A673 (cell line): ENCODE data around the gene SEMA4A. TPM values are rescaled to one million over a fixed set of nuclear protein-coding genes. Genes with fewer than 3 reads are reported as not detected.

Experiments
- BruUV-seq: library from RNA; stranded (reverse); fragments of 400-500 nt; replicated peaks from 2 replicates; lab custom pipeline; 2021; lab: Mats Ljungman, UMichigan
- CTCF ChIA-PET: fragments of 300-600 bp; sonication (Branson Sonifier 250); formaldehyde crosslinking; loops from one replicate; lab custom pipeline; 2022; ENCODE audit warnings: antibody characterized with exemption; lab: Charles Lee
- POLR2A ChIA-PET: fragments of 300-600 bp; sonication (Branson Sonifier 250); formaldehyde crosslinking; loops from one replicate; lab custom pipeline; 2022; ENCODE audit warnings: antibody characterized with exemption; ENCODE audit not compliant: low non-redundant PET; lab: Charles Lee
- DNase-seq: peaks from one replicate; pipeline ENCODE4 v3.0.0-alpha.2; 2015; ENCODE audit warnings: low spot score
- H3K27ac ChIP-seq: fragments of 200-600 bp; sonication (generic); 2 replicates; pipeline ENCODE4 v1.5.1; 2016; ENCODE audit warnings: mixed run types, low read depth, mild to moderate bottlenecking, mixed read lengths, antibody characterized with exemption, low read length; ENCODE audit not compliant: poor library complexity, severe bottlenecking
- H3K27me3 ChIP-seq: fragments of 200-600 bp; sonication (generic); replicated peaks from 2 replicates; pipeline ENCODE4 v1.6.1; 2017; ENCODE audit warnings: mixed run types, low read depth, mild to moderate bottlenecking, mixed read lengths, antibody characterized with exemption, low read length; ENCODE audit not compliant: insufficient read depth, poor library complexity
- H3K36me3 ChIP-seq: fragments of 200-600 bp; sonication (generic); 2 replicates; pipeline ENCODE4 v1.6.1; 2016; ENCODE audit warnings: mixed run types, mild to moderate bottlenecking, mixed read lengths, antibody characterized with exemption, low read length; ENCODE audit not compliant: insufficient read depth, poor library complexity, severe bottlenecking
- H3K4me1 ChIP-seq: fragments of 200-600 bp; sonication (generic); 2 replicates; pipeline ENCODE4 v1.6.1; 2017; ENCODE audit warnings: mixed run types, mild to moderate bottlenecking, mixed read lengths, antibody characterized with exemption, low read length; ENCODE audit not compliant: insufficient read depth, poor library complexity, severe bottlenecking
- H3K4me3 ChIP-seq: fragments of 200-600 bp; sonication (generic); 2 replicates; pipeline ENCODE4 v1.5.1; 2016; ENCODE audit warnings: low read depth, mixed run types, mild to moderate bottlenecking, mixed read lengths, low read length; ENCODE audit not compliant: poor library complexity, severe bottlenecking
- H3K9me3 ChIP-seq: fragments of 200-600 bp; sonication (generic); 2 replicates; pipeline ENCODE4 v1.6.1; 2016; ENCODE audit warnings: mixed run types, low read depth, mild to moderate bottlenecking, mixed read lengths, antibody characterized with exemption, low read length; ENCODE audit not compliant: poor library complexity, severe bottlenecking
- EZH2 ChIP-seq: fragments of 200-600 bp; sonication (generic); IDR thresholded peaks from 2 replicates; pipeline ENCODE4 v1.6.1; 2017; ENCODE audit warnings: borderline replicate concordance, low read depth, mild to moderate bottlenecking, mixed read lengths, antibody characterized with exemption, low read length; ENCODE audit not compliant: poor library complexity, severe bottlenecking
- intact Hi-C: fragments of 100-400 bp; cut with micrococcal nuclease; formaldehyde crosslinking; loops from one replicate; pipeline ENCODE4 v1.10.0; 2022; ENCODE audit not compliant: unreplicated experiment
- total RNA-seq: library from RNA; stranded (reverse); gene quantifications from 2 replicates; pipeline ENCODE4 v1.2.3, GENCODE V29; 2021
- TF ChIP-seq, protein P1 (sequence below): fragments of 300-800, 200-600 bp; sonication (generic); conservative IDR thresholded peaks from 2 replicates; pipeline ENCODE4 v1.5.1; 2017; ENCODE audit warnings: low read depth, mild to moderate bottlenecking, antibody characterized with exemption, low read length, moderate library complexity, mixed read lengths

SEMA4A gene
- total RNA-seq, 1 experiment from 2014 or later: 0.77 TPM

DNA sequence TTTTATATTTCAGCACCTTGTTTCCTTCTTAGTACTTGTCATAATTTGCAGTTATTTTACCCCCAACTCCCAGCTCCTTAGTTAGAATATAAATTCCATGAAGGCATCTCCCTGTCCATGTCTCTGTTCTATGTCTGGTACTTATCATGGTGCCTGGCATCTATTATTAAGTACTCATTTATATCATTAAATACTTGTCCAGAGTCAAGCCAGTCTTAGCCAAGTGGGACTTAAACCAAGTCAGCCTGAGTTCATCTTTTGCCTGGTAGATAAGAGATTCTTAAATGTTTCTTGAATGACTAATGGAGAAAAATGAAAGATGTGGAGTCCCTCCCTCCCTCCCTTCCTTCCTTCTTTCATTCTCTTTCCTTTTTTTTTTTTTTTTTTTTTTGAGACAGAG, 49.9 kb downstream of the SEMA4A start:
- no peaks in the 10 kb centered on the region for H3K4me1 ChIP-seq
- intact Hi-C loops: no loop called here
- no peak overlapping the region for H3K27ac ChIP-seq
- BruUV-seq: no TSS peak
- no peaks in the 10 kb centered on the region for H3K9me3 ChIP-seq
- ChIA-PET CTCF (no interaction called here), POLR2A (no interaction called here)
- H3K27me3 ChIP-seq: no peaks in the 10 kb centered on the region
- DNase-seq: no peak
- TF ChIP-seq, protein P1, sequence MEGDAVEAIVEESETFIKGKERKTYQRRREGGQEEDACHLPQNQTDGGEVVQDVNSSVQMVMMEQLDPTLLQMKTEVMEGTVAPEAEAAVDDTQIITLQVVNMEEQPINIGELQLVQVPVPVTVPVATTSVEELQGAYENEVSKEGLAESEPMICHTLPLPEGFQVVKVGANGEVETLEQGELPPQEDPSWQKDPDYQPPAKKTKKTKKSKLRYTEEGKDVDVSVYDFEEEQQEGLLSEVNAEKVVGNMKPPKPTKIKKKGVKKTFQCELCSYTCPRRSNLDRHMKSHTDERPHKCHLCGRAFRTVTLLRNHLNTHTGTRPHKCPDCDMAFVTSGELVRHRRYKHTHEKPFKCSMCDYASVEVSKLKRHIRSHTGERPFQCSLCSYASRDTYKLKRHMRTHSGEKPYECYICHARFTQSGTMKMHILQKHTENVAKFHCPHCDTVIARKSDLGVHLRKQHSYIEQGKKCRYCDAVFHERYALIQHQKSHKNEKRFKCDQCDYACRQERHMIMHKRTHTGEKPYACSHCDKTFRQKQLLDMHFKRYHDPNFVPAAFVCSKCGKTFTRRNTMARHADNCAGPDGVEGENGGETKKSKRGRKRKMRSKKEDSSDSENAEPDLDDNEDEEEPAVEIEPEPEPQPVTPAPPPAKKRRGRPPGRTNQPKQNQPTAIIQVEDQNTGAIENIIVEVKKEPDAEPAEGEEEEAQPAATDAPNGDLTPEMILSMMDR: no peak
- no peak for TF ChIP-seq EZH2
- peaks cover 8% of the 10 kb centered on the region for H3K36me3 ChIP-seq
- no peak overlapping the region for H3K4me3 ChIP-seq

DNA sequence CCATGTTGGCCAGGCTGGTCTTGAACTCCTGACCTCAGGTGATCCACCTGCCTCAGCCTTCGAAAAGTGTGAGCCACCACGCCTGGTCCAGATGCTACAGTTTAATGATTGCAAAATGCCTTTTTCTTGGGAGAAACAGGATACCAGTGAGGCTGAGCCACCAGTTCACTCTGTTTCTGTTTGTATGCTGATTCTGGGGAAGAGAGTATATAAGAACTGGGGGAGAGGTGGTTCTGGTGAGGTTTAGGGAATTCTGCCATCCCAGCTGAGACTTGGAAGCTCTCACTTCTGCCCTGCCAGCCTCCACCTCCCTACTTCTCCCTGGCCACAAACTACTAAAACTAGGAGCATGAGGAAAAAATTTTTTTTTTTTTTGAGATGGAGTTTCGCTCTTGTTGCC, 51.3 kb downstream of the SEMA4A start:
- no peak for TF ChIP-seq EZH2
- TF ChIP-seq, protein P1: no peak
- POLR2A ChIA-PET: no interaction called here
- intact Hi-C loops: no loop called here

DNA sequence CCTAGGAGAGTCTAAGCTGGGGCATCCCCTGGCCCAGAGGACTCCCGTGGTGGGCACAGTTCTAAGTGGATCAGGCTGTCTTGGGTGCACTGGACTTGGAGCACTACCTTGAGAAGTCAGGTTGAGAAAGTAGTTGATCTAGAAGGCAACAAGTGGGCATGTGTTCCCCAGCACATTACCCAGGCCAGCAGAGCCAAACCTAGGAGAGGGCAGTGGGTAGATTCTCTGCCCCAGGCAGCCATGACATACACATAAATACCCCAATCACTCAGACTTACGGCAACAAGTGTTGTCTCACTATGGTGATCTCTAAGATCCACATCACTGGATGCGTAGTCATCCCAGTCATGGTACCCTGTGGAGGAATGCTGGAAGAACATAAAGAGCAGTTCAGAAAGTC, 57.9 kb downstream of the SEMA4A start:
- ChIA-PET POLR2A (no interaction called here), CTCF (no interaction called here)
- intact Hi-C loops: loop anchor here (5.0 kb wide), 1 partner anchor 119 kb away; no protein-coding TSS in a partner anchor
- H3K4me3 ChIP-seq: no peak overlapping the region
- no peaks in the 10 kb centered on the region for H3K9me3 ChIP-seq
- H3K4me1 ChIP-seq: peaks cover 10% of the 10 kb centered on the region
- no peak for DNase-seq
- no peaks in the 10 kb centered on the region for H3K36me3 ChIP-seq
- no peaks in the 10 kb centered on the region for H3K27me3 ChIP-seq
- H3K27ac ChIP-seq: no peak overlapping the region
- TF ChIP-seq, protein P1: no peak
- no peak for TF ChIP-seq EZH2
- BruUV-seq: no TSS peak

More for the DNA sequence above, 51.3 kb downstream of the SEMA4A start:
- Histone ChIP-seq H3K36me3 (peaks cover 8% of the 10 kb centered on the region), H3K9me3 (no peaks in the 10 kb centered on the region), H3K4me3 (no peak overlapping the region), H3K27me3 (no peaks in the 10 kb centered on the region), H3K4me1 (no peaks in the 10 kb centered on the region), H3K27ac (no peak overlapping the region)
- no TSS peak for BruUV-seq
- DNase-seq: no peak
- CTCF ChIA-PET: no interaction called here
